Measurements from ENCODE around the gene NUP188. TPM values are rescaled to one million over a fixed set of nuclear protein-coding genes. Genes with fewer than 3 reads are reported as not detected.

NUP188 gene
- total RNA-seq, 1 experiment from 2014 or later = 47.3 TPM

GRCh38 chr9:128969491-128969890, 22.0 kb downstream of the NUP188 start:
- peaks cover 83% of the 10 kb centered on the region for H3K36me3 Mint-ChIP-seq (ENCODE audit: insufficient read depth, unreplicated experiment)
- intact Hi-C loops (cut with micrococcal nuclease) = no loop called here
- ChIA-PET CTCF (no interaction called here), POLR2A (interaction anchor here (0.7 kb wide), 1 partner anchor 8 kb away, joined by 3 read pairs; no protein-coding TSS in a partner anchor)
- BruUV-seq (replicated peaks) = no TSS peak
- H3K4me1 Mint-ChIP-seq (ENCODE audit: insufficient read depth, unreplicated experiment) = peaks cover 11% of the 10 kb centered on the region
- H3K27ac Mint-ChIP-seq (ENCODE audit: low read depth, unreplicated experiment) = no peak overlapping the region
- no peaks in the 10 kb centered on the region for H3K9me3 Mint-ChIP-seq (ENCODE audit: unreplicated experiment)
- TF ChIP-seq CTCF (IDR thresholded peaks at IDR 0.05; ENCODE audit: unreplicated experiment) = no peak
- H3K4me3 Mint-ChIP-seq (ENCODE audit: unreplicated experiment) = no peak overlapping the region
- H3K27me3 Mint-ChIP-seq (ENCODE audit: insufficient read depth, unreplicated experiment) = no peaks in the 10 kb centered on the region
- no peak for DNase-seq (ENCODE audit: unreplicated experiment)

- peaks cover 89% of the 10 kb centered on the region for H3K36me3 Mint-ChIP-seq (ENCODE audit: insufficient read depth, unreplicated experiment)
- ChIA-PET POLR2A (interaction anchor here (0.6 to 1.2 kb wide), 2 partner anchors 15 to 25 kb away, joined by 3 to 4 read pairs; no protein-coding TSS in a partner anchor), CTCF (no interaction called here)
- BruUV-seq (replicated peaks) = no TSS peak
- H3K4me3 Mint-ChIP-seq (ENCODE audit: unreplicated experiment) = no peak overlapping the region
- peaks cover 11% of the 10 kb centered on the region for H3K4me1 Mint-ChIP-seq (ENCODE audit: insufficient read depth, unreplicated experiment)
- H3K27ac Mint-ChIP-seq (ENCODE audit: low read depth, unreplicated experiment) = no peak overlapping the region
- intact Hi-C loops (cut with micrococcal nuclease) = no loop called here
- TF ChIP-seq CTCF (IDR thresholded peaks at IDR 0.05; ENCODE audit: unreplicated experiment) = no peak
- no peaks in the 10 kb centered on the region for H3K9me3 Mint-ChIP-seq (ENCODE audit: unreplicated experiment)
- H3K27me3 Mint-ChIP-seq (ENCODE audit: insufficient read depth, unreplicated experiment) = no peaks in the 10 kb centered on the region
- peak; percentile 54 for DNase-seq (ENCODE audit: unreplicated experiment)
Measured at GRCh38 chr9:128972956-128973355, 25.5 kb downstream of the NUP188 start.

DNA sequence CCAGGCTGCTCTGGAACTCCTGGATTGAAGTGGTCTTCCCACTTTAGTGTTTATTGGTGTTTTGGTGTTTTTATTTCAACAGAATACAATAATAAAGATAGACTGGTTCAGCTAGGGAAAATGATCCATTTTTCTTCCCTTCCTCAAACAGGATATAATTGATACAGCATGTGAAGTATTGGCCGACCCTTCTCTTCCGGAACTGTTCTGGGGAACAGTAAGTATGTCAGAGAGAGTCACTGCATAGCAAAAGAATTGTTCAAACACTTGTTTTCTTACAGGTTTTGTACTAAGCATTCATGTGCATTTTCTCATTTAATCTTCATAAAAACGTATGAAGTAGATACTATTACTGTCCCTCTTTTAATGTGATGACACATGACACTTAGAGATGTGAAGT, 31.6 kb downstream of the NUP188 start:
- intact Hi-C loops (cut with micrococcal nuclease) = no loop called here
- Mint-ChIP-seq H3K27me3 (ENCODE audit: insufficient read depth, unreplicated experiment) (no peaks in the 10 kb centered on the region), H3K4me1 (ENCODE audit: insufficient read depth, unreplicated experiment) (no peaks in the 10 kb centered on the region), H3K9me3 (ENCODE audit: unreplicated experiment) (no peaks in the 10 kb centered on the region), H3K4me3 (ENCODE audit: unreplicated experiment) (no peak overlapping the region), H3K27ac (ENCODE audit: low read depth, unreplicated experiment) (no peak overlapping the region), H3K36me3 (ENCODE audit: insufficient read depth, unreplicated experiment) (peaks cover 93% of the 10 kb centered on the region)
- no peak for TF ChIP-seq CTCF (IDR thresholded peaks at IDR 0.05; ENCODE audit: unreplicated experiment)
- no TSS peak for BruUV-seq (replicated peaks)
- POLR2A ChIA-PET = no interaction called here
- DNase-seq (ENCODE audit: unreplicated experiment) = no peak
- CTCF ChIA-PET = no interaction called here

- intact Hi-C loops (cut with micrococcal nuclease) = no loop called here
- Mint-ChIP-seq H3K9me3 (ENCODE audit: unreplicated experiment) (no peaks in the 10 kb centered on the region), H3K27me3 (ENCODE audit: insufficient read depth, unreplicated experiment) (no peaks in the 10 kb centered on the region), H3K4me3 (ENCODE audit: unreplicated experiment) (no peak overlapping the region), H3K36me3 (ENCODE audit: insufficient read depth, unreplicated experiment) (peaks cover 80% of the 10 kb centered on the region), H3K27ac (ENCODE audit: low read depth, unreplicated experiment) (no peak overlapping the region), H3K4me1 (ENCODE audit: insufficient read depth, unreplicated experiment) (peaks cover 18% of the 10 kb centered on the region)
- BruUV-seq (replicated peaks) = no TSS peak
- POLR2A ChIA-PET = no interaction called here
- no peak for TF ChIP-seq CTCF (IDR thresholded peaks at IDR 0.05; ENCODE audit: unreplicated experiment)
- CTCF ChIA-PET = no interaction called here
- DNase-seq (ENCODE audit: unreplicated experiment) = no peak
Measured at GRCh38 chr9:128983536-128983935, 36.0 kb downstream of the NUP188 start.

Measured in MCF 10A (cell line).